WTC11 (cell line): ENCODE data around the gene ATP5IF1.
A peak's percentile ranks its signal among the peaks of the same experiment; 100 is the strongest.

ENCODE experiments used
- ATF3 ChIP-seq: sonication (generic); formaldehyde crosslinking; conservative IDR thresholded peaks from 2 replicates; pipeline ENCODE4 v1.8.1; 2022; ENCODE audit warnings: mild to moderate bottlenecking, missing genetic modification reagents
- ERG ChIP-seq: fragments of 250-450 bp; sonication (Bioruptor Pico); IDR thresholded peaks from 2 replicates; pipeline ENCODE4 v1.8.0; 2021; ENCODE audit warnings: mild to moderate bottlenecking
- FOXP4 ChIP-seq: sonication (generic); formaldehyde crosslinking; IDR thresholded peaks from 2 replicates; pipeline ENCODE4 v1.8.0; 2022; ENCODE audit warnings: mild to moderate bottlenecking, missing genetic modification reagents
- HMGA2 ChIP-seq: fragments of 250-450 bp; sonication (Bioruptor Pico); IDR thresholded peaks from 2 replicates; pipeline ENCODE4 v1.4.0; 2021; ENCODE audit warnings: mild to moderate bottlenecking, moderate library complexity
- KAT7 ChIP-seq: sonication (generic); formaldehyde crosslinking; IDR thresholded peaks from 2 replicates; pipeline ENCODE4 v1.8.1; 2023; ENCODE audit warnings: missing genetic modification reagents, mild to moderate bottlenecking, borderline replicate concordance
- NFYB ChIP-seq: sonication (generic); formaldehyde crosslinking; conservative IDR thresholded peaks from 2 replicates; pipeline ENCODE4 v1.8.0; 2022; ENCODE audit warnings: low read depth, missing genetic modification reagents
- NR2C2 ChIP-seq: sonication (generic); formaldehyde crosslinking; IDR thresholded peaks from 2 replicates; pipeline ENCODE4 v1.8.0; 2022; ENCODE audit warnings: mild to moderate bottlenecking, missing genetic modification reagents
- SMAD4 ChIP-seq: sonication (generic); formaldehyde crosslinking; IDR thresholded peaks from 2 replicates; pipeline ENCODE4 v1.8.0; 2022; ENCODE audit warnings: mild to moderate bottlenecking, missing genetic modification reagents
- SOX15 ChIP-seq: fragments of 250-450 bp; sonication (Bioruptor Pico); IDR thresholded peaks from 2 replicates; pipeline ENCODE4 v1.9.0; 2021; ENCODE audit warnings: mild to moderate bottlenecking
- USF2 ChIP-seq: sonication (generic); formaldehyde crosslinking; IDR thresholded peaks from 2 replicates; pipeline ENCODE4 v1.8.1; 2023; ENCODE audit warnings: mild to moderate bottlenecking, missing genetic modification reagents, moderate library complexity
- TF ChIP-seq, protein P1 (sequence below): fragments of 250-450 bp; sonication (Bioruptor Pico); IDR thresholded peaks from 2 replicates; pipeline ENCODE4 v1.9.0; 2021; ENCODE audit warnings: mild to moderate bottlenecking, borderline replicate concordance
- TF ChIP-seq, protein P2 (sequence below): sonication (generic); formaldehyde crosslinking; conservative IDR thresholded peaks from 2 replicates; pipeline ENCODE4 v1.8.1; 2023; ENCODE audit warnings: mild to moderate bottlenecking, low read depth, missing genetic modification reagents, moderate library complexity
- TF ChIP-seq, protein P3 (sequence below): fragments of 200-600 bp; IDR thresholded peaks from 2 replicates; pipeline ENCODE4 v1.8.0; 2022; ENCODE audit warnings: antibody characterized with exemption
- TF ChIP-seq, protein P4 (sequence below): sonication (generic); formaldehyde crosslinking; IDR thresholded peaks from 2 replicates; pipeline ENCODE4 v1.8.1; 2022; ENCODE audit warnings: low read depth, missing genetic modification reagents, borderline replicate concordance

GRCh38 chr1:28259934-28260802 lies 24.2 kb downstream of the ATP5IF1 start:
- TF ChIP-seq, protein P1, sequence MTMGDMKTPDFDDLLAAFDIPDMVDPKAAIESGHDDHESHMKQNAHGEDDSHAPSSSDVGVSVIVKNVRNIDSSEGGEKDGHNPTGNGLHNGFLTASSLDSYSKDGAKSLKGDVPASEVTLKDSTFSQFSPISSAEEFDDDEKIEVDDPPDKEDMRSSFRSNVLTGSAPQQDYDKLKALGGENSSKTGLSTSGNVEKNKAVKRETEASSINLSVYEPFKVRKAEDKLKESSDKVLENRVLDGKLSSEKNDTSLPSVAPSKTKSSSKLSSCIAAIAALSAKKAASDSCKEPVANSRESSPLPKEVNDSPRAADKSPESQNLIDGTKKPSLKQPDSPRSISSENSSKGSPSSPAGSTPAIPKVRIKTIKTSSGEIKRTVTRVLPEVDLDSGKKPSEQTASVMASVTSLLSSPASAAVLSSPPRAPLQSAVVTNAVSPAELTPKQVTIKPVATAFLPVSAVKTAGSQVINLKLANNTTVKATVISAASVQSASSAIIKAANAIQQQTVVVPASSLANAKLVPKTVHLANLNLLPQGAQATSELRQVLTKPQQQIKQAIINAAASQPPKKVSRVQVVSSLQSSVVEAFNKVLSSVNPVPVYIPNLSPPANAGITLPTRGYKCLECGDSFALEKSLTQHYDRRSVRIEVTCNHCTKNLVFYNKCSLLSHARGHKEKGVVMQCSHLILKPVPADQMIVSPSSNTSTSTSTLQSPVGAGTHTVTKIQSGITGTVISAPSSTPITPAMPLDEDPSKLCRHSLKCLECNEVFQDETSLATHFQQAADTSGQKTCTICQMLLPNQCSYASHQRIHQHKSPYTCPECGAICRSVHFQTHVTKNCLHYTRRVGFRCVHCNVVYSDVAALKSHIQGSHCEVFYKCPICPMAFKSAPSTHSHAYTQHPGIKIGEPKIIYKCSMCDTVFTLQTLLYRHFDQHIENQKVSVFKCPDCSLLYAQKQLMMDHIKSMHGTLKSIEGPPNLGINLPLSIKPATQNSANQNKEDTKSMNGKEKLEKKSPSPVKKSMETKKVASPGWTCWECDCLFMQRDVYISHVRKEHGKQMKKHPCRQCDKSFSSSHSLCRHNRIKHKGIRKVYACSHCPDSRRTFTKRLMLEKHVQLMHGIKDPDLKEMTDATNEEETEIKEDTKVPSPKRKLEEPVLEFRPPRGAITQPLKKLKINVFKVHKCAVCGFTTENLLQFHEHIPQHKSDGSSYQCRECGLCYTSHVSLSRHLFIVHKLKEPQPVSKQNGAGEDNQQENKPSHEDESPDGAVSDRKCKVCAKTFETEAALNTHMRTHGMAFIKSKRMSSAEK (CRISPR knock-in tag), result no peak
- TF ChIP-seq NR2C2 (CRISPR knock-in tag) (no peak), KAT7 (no peak), NFYB (CRISPR knock-in tag) (no peak), FOXP4 (CRISPR knock-in tag) (0 out of 2 replicates have a peak, but pooled peaks have one; percentile 35), ERG (CRISPR knock-in tag) (no peak), HMGA2 (no peak), USF2 (CRISPR knock-in tag) (no peak), ATF3 (CRISPR knock-in tag) (no peak), SOX15 (CRISPR knock-in tag) (no peak), SMAD4 (CRISPR knock-in tag) (no peak)
- TF ChIP-seq, protein P2, sequence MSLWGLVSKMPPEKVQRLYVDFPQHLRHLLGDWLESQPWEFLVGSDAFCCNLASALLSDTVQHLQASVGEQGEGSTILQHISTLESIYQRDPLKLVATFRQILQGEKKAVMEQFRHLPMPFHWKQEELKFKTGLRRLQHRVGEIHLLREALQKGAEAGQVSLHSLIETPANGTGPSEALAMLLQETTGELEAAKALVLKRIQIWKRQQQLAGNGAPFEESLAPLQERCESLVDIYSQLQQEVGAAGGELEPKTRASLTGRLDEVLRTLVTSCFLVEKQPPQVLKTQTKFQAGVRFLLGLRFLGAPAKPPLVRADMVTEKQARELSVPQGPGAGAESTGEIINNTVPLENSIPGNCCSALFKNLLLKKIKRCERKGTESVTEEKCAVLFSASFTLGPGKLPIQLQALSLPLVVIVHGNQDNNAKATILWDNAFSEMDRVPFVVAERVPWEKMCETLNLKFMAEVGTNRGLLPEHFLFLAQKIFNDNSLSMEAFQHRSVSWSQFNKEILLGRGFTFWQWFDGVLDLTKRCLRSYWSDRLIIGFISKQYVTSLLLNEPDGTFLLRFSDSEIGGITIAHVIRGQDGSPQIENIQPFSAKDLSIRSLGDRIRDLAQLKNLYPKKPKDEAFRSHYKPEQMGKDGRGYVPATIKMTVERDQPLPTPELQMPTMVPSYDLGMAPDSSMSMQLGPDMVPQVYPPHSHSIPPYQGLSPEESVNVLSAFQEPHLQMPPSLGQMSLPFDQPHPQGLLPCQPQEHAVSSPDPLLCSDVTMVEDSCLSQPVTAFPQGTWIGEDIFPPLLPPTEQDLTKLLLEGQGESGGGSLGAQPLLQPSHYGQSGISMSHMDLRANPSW (CRISPR knock-in tag), result no peak
- TF ChIP-seq, protein P3, sequence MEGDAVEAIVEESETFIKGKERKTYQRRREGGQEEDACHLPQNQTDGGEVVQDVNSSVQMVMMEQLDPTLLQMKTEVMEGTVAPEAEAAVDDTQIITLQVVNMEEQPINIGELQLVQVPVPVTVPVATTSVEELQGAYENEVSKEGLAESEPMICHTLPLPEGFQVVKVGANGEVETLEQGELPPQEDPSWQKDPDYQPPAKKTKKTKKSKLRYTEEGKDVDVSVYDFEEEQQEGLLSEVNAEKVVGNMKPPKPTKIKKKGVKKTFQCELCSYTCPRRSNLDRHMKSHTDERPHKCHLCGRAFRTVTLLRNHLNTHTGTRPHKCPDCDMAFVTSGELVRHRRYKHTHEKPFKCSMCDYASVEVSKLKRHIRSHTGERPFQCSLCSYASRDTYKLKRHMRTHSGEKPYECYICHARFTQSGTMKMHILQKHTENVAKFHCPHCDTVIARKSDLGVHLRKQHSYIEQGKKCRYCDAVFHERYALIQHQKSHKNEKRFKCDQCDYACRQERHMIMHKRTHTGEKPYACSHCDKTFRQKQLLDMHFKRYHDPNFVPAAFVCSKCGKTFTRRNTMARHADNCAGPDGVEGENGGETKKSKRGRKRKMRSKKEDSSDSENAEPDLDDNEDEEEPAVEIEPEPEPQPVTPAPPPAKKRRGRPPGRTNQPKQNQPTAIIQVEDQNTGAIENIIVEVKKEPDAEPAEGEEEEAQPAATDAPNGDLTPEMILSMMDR, result no peak
- TF ChIP-seq, protein P4, sequence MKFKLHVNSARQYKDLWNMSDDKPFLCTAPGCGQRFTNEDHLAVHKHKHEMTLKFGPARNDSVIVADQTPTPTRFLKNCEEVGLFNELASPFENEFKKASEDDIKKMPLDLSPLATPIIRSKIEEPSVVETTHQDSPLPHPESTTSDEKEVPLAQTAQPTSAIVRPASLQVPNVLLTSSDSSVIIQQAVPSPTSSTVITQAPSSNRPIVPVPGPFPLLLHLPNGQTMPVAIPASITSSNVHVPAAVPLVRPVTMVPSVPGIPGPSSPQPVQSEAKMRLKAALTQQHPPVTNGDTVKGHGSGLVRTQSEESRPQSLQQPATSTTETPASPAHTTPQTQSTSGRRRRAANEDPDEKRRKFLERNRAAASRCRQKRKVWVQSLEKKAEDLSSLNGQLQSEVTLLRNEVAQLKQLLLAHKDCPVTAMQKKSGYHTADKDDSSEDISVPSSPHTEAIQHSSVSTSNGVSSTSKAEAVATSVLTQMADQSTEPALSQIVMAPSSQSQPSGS (CRISPR knock-in tag), result no peak
